H9 (cell line): Measurements from ENCODE around the gene STK32B. TPM values are rescaled to one million over a fixed set of nuclear protein-coding genes. Genes with fewer than 3 reads are reported as not detected.

Experiments used
- DNase-seq: peaks from one replicate; pipeline ENCODE4 v3.0.0-alpha.2; 2017
- H2AFZ ChIP-seq: one replicate; pipeline ENCODE4 v1.6.1; 2013; ENCODE audit warnings: mild to moderate bottlenecking, low read length, control low read depth, moderate library complexity
- H2AK5ac ChIP-seq: 2 replicates; pipeline ENCODE4 v1.6.1; 2013; ENCODE audit warnings: low read length, control low read depth, mixed read lengths; ENCODE audit not compliant: insufficient read length
- H2BK120ac ChIP-seq: one replicate; pipeline ENCODE4 v1.6.1; 2013; ENCODE audit warnings: low read depth, mild to moderate bottlenecking, low read length, control low read depth, inconsistent platforms; ENCODE audit not compliant: poor library complexity, severe bottlenecking
- H2BK12ac ChIP-seq: 2 replicates; pipeline ENCODE4 v1.6.1; 2013; ENCODE audit warnings: low read length, control low read depth, mixed read lengths, low read depth; ENCODE audit not compliant: insufficient read length
- H2BK15ac ChIP-seq: 2 replicates; pipeline ENCODE4 v1.6.1; 2013; ENCODE audit warnings: low read depth, low read length, control low read depth
- H2BK20ac ChIP-seq: one replicate; pipeline ENCODE4 v1.6.1; 2013; ENCODE audit warnings: low read depth, mild to moderate bottlenecking, low read length, control low read depth, inconsistent platforms; ENCODE audit not compliant: poor library complexity, severe bottlenecking
- H2BK5ac ChIP-seq: 2 replicates; pipeline ENCODE4 v1.6.1; 2013; ENCODE audit warnings: low read length, control low read depth, mixed read lengths; ENCODE audit not compliant: insufficient read length
- H3K14ac ChIP-seq: 2 replicates; pipeline ENCODE4 v1.6.1; 2013; ENCODE audit warnings: low read length, control low read depth; ENCODE audit not compliant: insufficient read depth
- H3K18ac ChIP-seq: 2 replicates; pipeline ENCODE4 v1.6.1; 2013; ENCODE audit warnings: low read depth, mild to moderate bottlenecking, mixed read lengths, low read length, control low read depth; ENCODE audit not compliant: insufficient read length
- H3K23ac ChIP-seq: 2 replicates; pipeline ENCODE4 v1.6.1; 2013; ENCODE audit warnings: low read length, control low read depth, mixed read lengths, low read depth; ENCODE audit not compliant: insufficient read length
- H3K23me2 ChIP-seq: 2 replicates; pipeline ENCODE4 v1.6.1; 2013; ENCODE audit warnings: low read depth, mild to moderate bottlenecking, mixed read lengths, low read length, control low read depth; ENCODE audit not compliant: insufficient read length, poor library complexity, severe bottlenecking
- H3K27ac ChIP-seq: 2 replicates; pipeline ENCODE4 v1.5.1; 2013; ENCODE audit warnings: low read length, control low read depth, mixed read lengths, low read depth; ENCODE audit not compliant: insufficient read length
- H3K27me3 ChIP-seq: 2 replicates; pipeline ENCODE4 v1.6.1; 2013; ENCODE audit warnings: low read length, control low read depth, inconsistent platforms; ENCODE audit not compliant: insufficient read depth
- H3K4ac ChIP-seq: 2 replicates; pipeline ENCODE4 v1.6.1; 2013; ENCODE audit warnings: low read depth, mild to moderate bottlenecking, control low read depth, inconsistent platforms, low read length, moderate library complexity
- H3K4me1 ChIP-seq: 2 replicates; pipeline ENCODE4 v1.6.1; 2013; ENCODE audit warnings: low read length, control low read depth, inconsistent platforms; ENCODE audit not compliant: insufficient read depth
- H3K4me2 ChIP-seq: 2 replicates; pipeline ENCODE4 v1.6.1; 2013; ENCODE audit warnings: low read length, control low read depth, mixed read lengths; ENCODE audit not compliant: insufficient read length, insufficient read depth
- H3K56ac ChIP-seq: 2 replicates; pipeline ENCODE4 v1.6.1; 2013; ENCODE audit warnings: low read depth, mild to moderate bottlenecking, mixed read lengths, low read length, control low read depth; ENCODE audit not compliant: insufficient read length
- H3K79me1 ChIP-seq: 2 replicates; pipeline ENCODE4 v1.6.1; 2013; ENCODE audit warnings: low read depth, mild to moderate bottlenecking, moderate library complexity, low read length, control low read depth, inconsistent platforms; ENCODE audit not compliant: insufficient read depth, poor library complexity, severe bottlenecking
- H3K79me2 ChIP-seq: 2 replicates; pipeline ENCODE4 v1.6.1; 2013; ENCODE audit warnings: low read length, control low read depth, inconsistent platforms; ENCODE audit not compliant: insufficient read depth
- H3K9ac ChIP-seq: 2 replicates; pipeline ENCODE4 v1.6.1; 2013; ENCODE audit warnings: low read length, control low read depth, mixed read lengths; ENCODE audit not compliant: insufficient read length; ENCODE audit errors: extremely low read depth
- H3K9me3 ChIP-seq: one replicate; pipeline ENCODE4 v1.6.1; 2013; ENCODE audit warnings: low read depth, low read length, inconsistent platforms; ENCODE audit not compliant: control insufficient read depth
- H3T11ph ChIP-seq: one replicate; pipeline ENCODE4 v1.6.1; 2013; ENCODE audit warnings: mild to moderate bottlenecking, low read length, control low read depth, inconsistent platforms
- H4K20me1 ChIP-seq: one replicate; pipeline ENCODE4 v1.6.1; 2013; ENCODE audit not compliant: control insufficient read depth, insufficient read length, insufficient read depth
- H4K5ac ChIP-seq: 2 replicates; pipeline ENCODE4 v1.6.1; 2013; ENCODE audit warnings: low read depth, mild to moderate bottlenecking, mixed read lengths, low read length, control low read depth; ENCODE audit not compliant: insufficient read length
- H4K8ac ChIP-seq: replicated peaks from 2 replicates; pipeline ENCODE4 v1.6.1; 2013; ENCODE audit warnings: low read length, control low read depth, mixed read lengths, low read depth; ENCODE audit not compliant: insufficient read length
- H4K91ac ChIP-seq: 2 replicates; pipeline ENCODE4 v1.6.1; 2013; ENCODE audit warnings: low read depth, mild to moderate bottlenecking, moderate library complexity, mixed read lengths, low read length, control low read depth; ENCODE audit not compliant: insufficient read length
- H3K27ac Mint-ChIP-seq, 3 experiments: 2 replicates in 2 of 3; 3 replicates in 1 of 3; pipeline ENCODE4 v1.8.0; 2020 to 2021; ENCODE audit warnings: mixed read lengths in 3 of 3, mild to moderate bottlenecking in 1 of 3, moderate library complexity in 1 of 3
- H3K27me3 Mint-ChIP-seq: 2 replicates; pipeline ENCODE4 v1.8.0; 2021; ENCODE audit warnings: low read depth, mild to moderate bottlenecking, moderate library complexity, mixed read lengths
- H3K36me3 Mint-ChIP-seq, 3 experiments: 2 replicates in 2 of 3; 3 replicates in 1 of 3; pipeline ENCODE4 v1.8.0; 2020 to 2021; ENCODE audit warnings: low read depth in 3 of 3, mixed read lengths in 3 of 3; ENCODE audit not compliant: insufficient read depth in 1 of 3
- H3K4me1 Mint-ChIP-seq, 2 experiments: 2 replicates each; pipeline ENCODE4 v1.8.0; 2020; ENCODE audit warnings: mixed read lengths in 2 of 2
- H3K4me3 Mint-ChIP-seq, 2 experiments: 2 replicates in 1 of 2; 3 replicates in 1 of 2; pipeline ENCODE4 v1.8.0; 2020 to 2021; ENCODE audit warnings: mild to moderate bottlenecking in 2 of 2, mixed read lengths in 2 of 2, moderate library complexity in 1 of 2
- H3K9me3 Mint-ChIP-seq, 2 experiments: 2 replicates in 1 of 2; 3 replicates in 1 of 2; pipeline ENCODE4 v1.8.0; 2020; ENCODE audit warnings: mild to moderate bottlenecking in 2 of 2, mixed read lengths in 2 of 2, moderate library complexity in 1 of 2
- CTCF ChIP-seq: fragments of 200-600 bp; sonication (generic); conservative IDR thresholded peaks from 3 replicates; pipeline ENCODE4 v1.8.0; 2021; ENCODE audit warnings: antibody characterized with exemption, mild to moderate bottlenecking
- WGBS: extraction: QIAGEN DNeasy Blood & Tissue Kit; methylation state at CpG from one replicate; pipeline ENCODE4 v1.1.7; 2013; ENCODE audit warnings: missing lambda C conversion rate, low lambda C conversion rate, mixed read lengths; ENCODE audit not compliant: insufficient read length; ENCODE audit errors: extremely low coverage; 5-methylcytosine and 5-hydroxymethylcytosine counted together
- total RNA-seq: library from RNA; stranded (reverse); gene quantifications from 2 replicates; pipeline ENCODE4 v1.2.1, GENCODE V29; 2021

The STK32B gene
- total RNA-seq, 1 experiment from 2014 or later, result 1.0 TPM

GRCh38 chr4:5497489-5497888 lies 446.2 kb downstream of the STK32B start:
- no peaks in the 10 kb centered on the region for H3K79me1 ChIP-seq
- no peak overlapping the region for H2BK20ac ChIP-seq
- no peaks in the 10 kb centered on the region for H3K23me2 ChIP-seq
- no peak overlapping the region for H2BK12ac ChIP-seq
- no peaks in the 10 kb centered on the region for H3K79me2 ChIP-seq
- no peak for TF ChIP-seq CTCF
- H2BK15ac ChIP-seq, result no peak overlapping the region
- no peak overlapping the region for H3K4me2 ChIP-seq
- H2AK5ac ChIP-seq, result no peak overlapping the region
- H3K23ac ChIP-seq, result no peak overlapping the region
- H3T11ph ChIP-seq, result no peak overlapping the region
- H3K27ac ChIP-seq, result no peak overlapping the region
- no peak for DNase-seq
- no peaks in the 10 kb centered on the region for H4K20me1 ChIP-seq
- no peak overlapping the region for H4K8ac ChIP-seq
- H3K9ac ChIP-seq, result no peak overlapping the region
- no peaks in the 10 kb centered on the region for H3K9me3 ChIP-seq
- no peak overlapping the region for H3K4me3 Mint-ChIP-seq
- H3K4ac ChIP-seq, result no peak overlapping the region
- no peak overlapping the region for H3K18ac ChIP-seq
- no peak overlapping the region for H3K27ac Mint-ChIP-seq
- H3K14ac ChIP-seq, result no peak overlapping the region; the same call in 1 of the 2 replicates
- H3K9me3 Mint-ChIP-seq, result peaks cover 1 to 10% of the 10 kb centered on the region in 2 experiments; a peak in 4 of 5 replicates
- H3K27me3 Mint-ChIP-seq, result peaks cover 8% of the 10 kb centered on the region
- H2BK5ac ChIP-seq, result no peak overlapping the region
- no CpG with 5 or more reads among the region's 2 CpGs for WGBS
- H3K36me3 Mint-ChIP-seq, result peaks cover under 1 to 9% (median 2%) of the 10 kb centered on the region in 3 experiments; a peak in 5 of 7 replicates
- no peak overlapping the region for H2AFZ ChIP-seq
- H3K56ac ChIP-seq, result no peak overlapping the region
- no peaks in the 10 kb centered on the region for H3K27me3 ChIP-seq
- H3K4me1 ChIP-seq, result peaks cover 3% of the 10 kb centered on the region; the same call in 1 of the 2 replicates
- H4K5ac ChIP-seq, result no peak overlapping the region
- H4K91ac ChIP-seq, result no peak overlapping the region
- no peak overlapping the region for H2BK120ac ChIP-seq
- H3K4me1 Mint-ChIP-seq, result peaks cover 8 to 10% of the 10 kb centered on the region in 2 experiments
